D341Med (cell line): Measurements from ENCODE around the gene SPIN3.
"Not testable (repeated sequence)": the region's sequence is repeated elsewhere in the genome, so short reads cannot be mapped to it uniquely, and the experiment has no call there.

Experiments
- DNase-seq: peaks from one replicate; pipeline ENCODE4 v3.0.0; 2012; ENCODE audit warnings: low spot score

Gene SPIN3

GRCh38 chrX:56995271-56995994 is at the start of gene SPIN3:
TSS of gene SPIN3 (minus strand) at chrX:56995541. CDS start at chrX:56994947, 594 bp downstream.
- peak; percentile 73 for DNase-seq

GRCh38 chrX:57044245-57044644 is 48.9 kb upstream of the SPIN3 start:
- no peak for DNase-seq

- DNase-seq = not testable (repeated sequence)
These were observed 41.9 kb upstream of the SPIN3 start for GRCh38 chrX:57037265-57037664.

GRCh38 chrX:56994375-56995270 is 718 bp downstream of the SPIN3 start:
- DNase-seq = peak; percentile 5

GRCh38 chrX:56987741-56988140 is 7.6 kb downstream of the SPIN3 start:
- DNase-seq = no peak

GRCh38 chrX:56986138-56986537 is 9.2 kb downstream of the SPIN3 start:
- no peak for DNase-seq

GRCh38 chrX:56978172-56978571 is 17.2 kb downstream of the SPIN3 start:
- DNase-seq = peak; percentile 30

- no peak for DNase-seq
These were observed 19.7 kb downstream of the SPIN3 start for GRCh38 chrX:56975611-56976010.

GRCh38 chrX:56974408-56974807 is 20.9 kb downstream of the SPIN3 start:
- DNase-seq = no peak

GRCh38 chrX:56969559-56969958 is 25.8 kb downstream of the SPIN3 start:
- no peak for DNase-seq

GRCh38 chrX:56968980-56969379 is 26.4 kb downstream of the SPIN3 start:
- no peak for DNase-seq

- DNase-seq = no peak
These were observed 32.0 kb downstream of the SPIN3 start for GRCh38 chrX:56963377-56963776.

- DNase-seq = no peak
These were observed 47.6 kb downstream of the SPIN3 start for GRCh38 chrX:56947699-56948098.

GRCh38 chrX:56946201-56946600 is 49.1 kb downstream of the SPIN3 start:
- DNase-seq = not testable (repeated sequence)

GRCh38 chrX:56945226-56945625 is 50.1 kb downstream of the SPIN3 start:
- not testable (repeated sequence) for DNase-seq

GRCh38 chrX:56943264-56943663 is 52.1 kb downstream of the SPIN3 start:
- DNase-seq = no peak
